ENCODE data around the gene HSFX4.
A peak's percentile ranks its signal among the peaks of the same experiment; 100 is the strongest.
"Not testable (repeated sequence)": the region's sequence is repeated elsewhere in the genome, so short reads cannot be mapped to it uniquely, and the experiment has no call there.

The HSFX4 gene

DNA sequence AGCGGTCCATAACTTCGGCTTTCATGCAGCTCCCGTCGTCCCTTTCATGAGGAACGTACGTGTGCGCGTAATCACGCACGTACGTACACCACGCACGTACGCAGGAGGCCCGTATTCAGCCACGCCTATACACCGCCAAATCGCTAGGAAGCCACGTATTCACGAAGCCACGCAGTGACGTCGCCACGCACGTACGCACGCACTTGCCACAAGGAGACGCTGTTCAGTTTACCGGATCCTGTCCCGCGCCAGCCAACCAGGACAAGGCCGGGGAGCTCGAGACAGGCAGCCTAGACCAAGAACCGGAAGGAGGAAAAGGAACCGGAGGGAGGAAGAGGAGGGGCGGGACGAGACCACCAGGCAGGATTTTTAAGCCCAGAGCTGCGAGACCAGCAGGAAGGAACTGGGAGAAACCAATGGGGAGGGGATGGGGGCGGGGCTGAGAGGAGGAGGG is 9.1 kb downstream of the HSFX4 start, which contains the start of gene EOLA2:
Gene EOLA2 (minus strand): TSS at position 65 of the 454 bp plus-strand sequence. CDS start 4,617 bp downstream, outside the sequence.
- DNase-seq = peak; percentile 87 to 96

- DNase-seq = peak; percentile 83 to 96
These were observed 9.7 kb downstream of the HSFX4 start for GRCh38 chrX:149938881-149939654.

DNA sequence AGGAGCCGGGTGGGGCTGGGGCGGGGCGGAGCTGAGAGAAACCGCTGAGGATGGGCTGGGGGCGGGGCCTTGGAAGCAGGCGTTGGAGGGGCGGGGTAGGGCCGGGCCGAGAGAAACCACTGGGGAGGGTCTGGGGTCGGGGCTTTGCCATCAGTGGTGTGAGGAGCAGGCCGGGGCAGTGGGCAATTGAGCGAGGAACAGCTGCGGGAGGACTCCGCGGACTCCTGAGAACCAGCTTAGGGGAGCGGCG is 10.2 kb downstream of the HSFX4 start:
- no peak for DNase-seq

GRCh38 chrX:149939905-149940673 is 10.7 kb downstream of the HSFX4 start:
- DNase-seq = peak; percentile 89 to 92

DNA sequence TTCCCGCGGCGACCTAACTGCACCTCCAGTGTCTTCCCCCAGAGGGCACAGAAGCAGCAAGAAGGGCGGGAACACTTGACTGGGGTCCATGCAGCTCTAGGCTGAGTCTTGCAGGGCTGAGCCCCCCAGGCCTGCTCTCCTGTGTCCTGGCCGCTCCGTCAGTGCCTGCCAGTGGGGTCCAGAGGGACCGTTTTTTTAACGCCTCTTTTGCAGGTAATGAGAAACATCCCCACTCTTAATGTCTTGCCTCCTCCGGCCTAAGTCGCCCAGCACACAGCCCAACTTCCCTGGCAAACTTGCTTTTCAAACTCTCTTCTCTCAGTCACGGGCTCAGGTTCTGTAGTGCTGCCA is 11.3 kb downstream of the HSFX4 start:
- DNase-seq = not testable (repeated sequence)

GRCh38 chrX:149945087-149945670 is 15.8 kb downstream of the HSFX4 start:
- DNase-seq = not testable (repeated sequence)

DNA sequence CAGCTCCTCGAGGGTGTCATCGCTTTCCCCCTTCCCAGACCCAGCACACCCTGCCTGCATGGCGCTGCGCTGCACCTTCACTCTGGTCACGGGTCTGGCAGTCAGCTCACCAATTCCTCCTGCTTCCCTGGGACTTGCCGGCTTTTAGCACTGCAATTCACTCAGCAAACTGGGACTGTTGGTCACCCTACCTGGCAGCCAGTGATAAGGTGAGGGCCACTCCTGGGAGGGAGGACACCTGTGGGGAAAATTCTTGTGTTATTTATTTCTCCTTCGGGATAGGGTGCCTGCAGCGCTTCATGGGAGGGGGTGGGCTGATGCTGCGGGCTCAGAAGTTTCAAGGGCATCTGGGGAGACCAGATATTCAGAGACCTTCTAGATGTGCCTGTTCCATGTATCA is 16.4 kb downstream of the HSFX4 start:
- DNase-seq = not testable (repeated sequence)

GRCh38 chrX:149946932-149947331 is 17.6 kb downstream of the HSFX4 start:
- DNase-seq = not testable (repeated sequence)

- no peak for DNase-seq
These were observed 18.6 kb downstream of the HSFX4 start for GRCh38 chrX:149948016-149948415.

DNA sequence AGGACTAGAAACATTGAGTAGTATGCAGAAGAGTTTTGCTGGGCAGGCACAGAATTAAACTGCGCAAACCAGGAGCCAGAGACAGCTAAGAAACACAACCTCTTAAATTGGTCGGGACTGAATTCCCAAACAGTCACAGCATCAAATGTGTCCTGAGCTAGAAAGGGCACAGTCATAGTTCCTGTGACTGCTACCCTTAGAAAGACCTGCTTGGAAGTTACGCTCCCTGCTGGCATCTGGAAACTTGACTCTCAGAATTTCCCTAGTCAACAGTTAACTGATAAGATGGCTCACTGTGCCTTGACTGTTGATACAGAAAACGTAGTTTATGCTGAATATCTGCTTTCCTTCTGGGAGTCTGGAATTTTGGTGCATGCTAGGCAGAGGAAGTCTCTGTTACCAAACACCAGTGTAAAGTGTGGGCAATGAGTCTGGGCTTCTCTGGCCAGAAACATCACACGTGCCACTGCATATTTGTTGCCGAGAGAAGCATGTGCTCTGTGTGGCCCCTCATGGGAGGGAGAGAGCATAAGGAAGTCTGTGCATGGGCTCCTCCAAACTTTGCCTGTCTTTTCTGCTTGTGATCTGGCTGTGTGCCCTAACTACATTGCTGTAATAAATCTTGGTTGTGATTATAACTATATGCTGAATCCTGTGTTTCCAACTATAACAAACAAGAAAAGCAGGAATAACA is 20.5 kb downstream of the HSFX4 start:
- DNase-seq = no peak

DNA sequence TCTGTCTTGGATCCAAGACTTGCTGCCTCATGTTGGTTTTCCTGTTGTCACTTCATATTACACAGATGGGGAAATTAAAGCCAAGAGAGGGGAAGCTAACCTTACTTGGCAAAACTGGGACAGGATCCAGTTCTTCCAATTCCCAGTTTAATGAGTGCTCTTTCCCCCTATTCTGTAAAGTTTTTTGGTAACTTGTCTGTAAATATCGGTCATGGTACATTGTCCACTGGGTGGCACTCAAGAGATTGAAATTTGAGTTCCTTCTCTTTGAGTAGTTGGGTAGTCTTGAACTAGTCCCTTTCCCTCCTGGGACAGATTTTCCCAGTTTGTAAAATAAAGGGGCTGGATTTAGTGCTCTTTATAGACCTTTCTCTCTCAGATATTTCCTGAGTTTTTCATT is 21.3 kb downstream of the HSFX4 start:
- DNase-seq = peak; percentile 34 to 55

- DNase-seq = no peak
These were observed 32.2 kb downstream of the HSFX4 start for GRCh38 chrX:149961572-149961971.

DNA sequence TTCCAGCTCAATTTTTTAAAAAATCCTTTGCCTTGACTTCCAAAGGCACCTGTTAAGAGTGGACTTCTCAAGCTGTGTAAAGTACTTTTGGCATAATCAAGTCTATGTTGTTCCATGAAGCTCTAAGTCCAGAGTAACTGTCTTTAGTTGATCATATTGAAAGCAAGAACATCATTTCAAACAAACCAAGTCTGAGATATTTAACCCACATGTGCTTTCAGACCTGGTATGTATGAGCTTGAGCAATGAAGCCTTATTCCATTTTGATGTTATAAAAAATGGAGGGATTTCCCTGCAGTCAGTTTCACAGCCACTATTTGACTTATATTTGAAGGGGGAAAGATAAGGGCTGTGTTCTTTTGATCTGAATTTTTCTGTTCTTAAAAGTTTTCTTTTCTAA is 32.6 kb downstream of the HSFX4 start:
- no peak for DNase-seq

DNA sequence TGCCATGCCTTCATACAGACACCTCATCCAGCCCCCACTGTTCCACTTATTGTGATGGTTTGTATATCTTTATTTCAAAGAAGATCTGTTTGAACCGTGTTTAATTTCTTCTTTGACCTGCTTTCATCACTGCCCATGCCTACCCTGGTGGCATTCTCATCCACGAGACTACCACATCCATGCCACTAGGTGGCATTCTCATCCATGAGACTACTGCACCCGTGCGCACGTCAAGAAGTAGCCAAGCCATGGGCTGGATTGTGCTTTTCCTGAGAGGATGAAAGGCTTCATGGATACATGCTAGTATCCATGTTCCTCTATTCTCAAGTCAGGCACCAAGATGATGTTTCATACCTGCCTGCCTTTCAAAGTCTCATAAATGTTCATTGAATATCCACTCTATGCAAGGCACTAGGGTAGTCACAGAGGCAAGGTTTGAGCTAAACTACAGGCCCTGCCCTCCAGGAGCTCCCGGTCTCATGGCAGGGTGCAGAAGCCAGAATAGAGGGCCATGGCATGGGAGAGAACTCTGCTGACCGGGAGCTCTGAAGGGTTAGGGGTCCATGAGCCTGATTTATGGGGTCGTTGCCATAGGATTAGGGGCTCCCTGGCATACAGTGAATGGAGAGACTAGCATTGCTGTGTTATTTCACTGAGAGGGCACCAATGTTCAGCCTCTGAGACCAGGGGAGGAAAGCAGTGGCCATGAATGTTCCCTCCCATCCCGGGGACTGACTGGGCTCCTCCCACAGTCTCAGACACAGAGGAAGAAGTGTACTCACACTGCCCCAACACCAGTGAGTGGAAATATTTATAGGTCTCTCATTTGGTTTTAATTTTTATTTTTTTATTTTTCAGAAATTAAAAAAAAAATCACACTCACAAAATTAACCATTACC is 33.7 kb downstream of the HSFX4 start:
- peak; percentile 2 to 66 for DNase-seq

GRCh38 chrX:149979126-149979644 is 49.8 kb downstream of the HSFX4 start:
- no peak for DNase-seq
